ENCODE measurements around the gene ANKRD11.
A peak's percentile ranks its signal among the peaks of the same experiment; 100 is the strongest.
"Not testable (repeated sequence)": the region's sequence is repeated elsewhere in the genome, so short reads cannot be mapped to it uniquely, and the experiment has no call there.

The ANKRD11 gene

GRCh38 chr16:89277049-89277448 lies 213.3 kb downstream of the ANKRD11 start:
- no peak for DNase-seq

GRCh38 chr16:89275837-89276720 lies 214.3 kb downstream of the ANKRD11 start:
- no peak for DNase-seq

- DNase-seq, result no peak
These were observed 215.1 kb downstream of the ANKRD11 start for GRCh38 chr16:89275284-89275584.

GRCh38 chr16:89274561-89275283 lies 215.6 kb downstream of the ANKRD11 start:
- no peak for DNase-seq

- DNase-seq, result no peak
These were observed 216.5 kb downstream of the ANKRD11 start for GRCh38 chr16:89273741-89274472.

GRCh38 chr16:89272631-89273030 lies 217.7 kb downstream of the ANKRD11 start:
- DNase-seq, result no peak

- no peak for DNase-seq
These were observed 219.6 kb downstream of the ANKRD11 start for GRCh38 chr16:89270666-89271345.

GRCh38 chr16:89269805-89270665 lies 220.3 kb downstream of the ANKRD11 start:
- DNase-seq, result no peak

GRCh38 chr16:89268987-89269735 lies 221.2 kb downstream of the ANKRD11 start:
- DNase-seq, result no peak

GRCh38 chr16:89268585-89268984 lies 221.8 kb downstream of the ANKRD11 start:
- no peak for DNase-seq

- not testable (repeated sequence) for DNase-seq
These were observed 222.6 kb downstream of the ANKRD11 start for GRCh38 chr16:89267746-89268145.

- DNase-seq, result no peak
These were observed 223.7 kb downstream of the ANKRD11 start for GRCh38 chr16:89266521-89267134.

- DNase-seq, result no peak
These were observed 224.7 kb downstream of the ANKRD11 start for GRCh38 chr16:89265647-89266046.

- no peak for DNase-seq
These were observed 225.4 kb downstream of the ANKRD11 start for GRCh38 chr16:89264800-89265550.

GRCh38 chr16:89261691-89262563 lies 228.4 kb downstream of the ANKRD11 start:
- no peak for DNase-seq

GRCh38 chr16:89259901-89260300 lies 230.5 kb downstream of the ANKRD11 start:
- DNase-seq, result not testable (repeated sequence)

GRCh38 chr16:89257757-89258465 lies 232.4 kb downstream of the ANKRD11 start:
- no peak for DNase-seq

- peak; percentile 12 for DNase-seq
These were observed 233.1 kb downstream of the ANKRD11 start for GRCh38 chr16:89257281-89257731.

Data from activated CD4-positive, alpha-beta T cell treated with anti-CD3 and anti-CD28 coated beads, Interleukin-2, Interleukin-6, amounts not matched to agents 100 ng/mL and 50 ng/mL, durations not matched to agents 16 hours and 8 hours (primary cell).